ENCODE results near the gene ZNF654.
"Not testable (repeated sequence)": the region's sequence is repeated elsewhere in the genome, so short reads cannot be mapped to it uniquely, and the experiment has no call there.

The ZNF654 gene

DNA sequence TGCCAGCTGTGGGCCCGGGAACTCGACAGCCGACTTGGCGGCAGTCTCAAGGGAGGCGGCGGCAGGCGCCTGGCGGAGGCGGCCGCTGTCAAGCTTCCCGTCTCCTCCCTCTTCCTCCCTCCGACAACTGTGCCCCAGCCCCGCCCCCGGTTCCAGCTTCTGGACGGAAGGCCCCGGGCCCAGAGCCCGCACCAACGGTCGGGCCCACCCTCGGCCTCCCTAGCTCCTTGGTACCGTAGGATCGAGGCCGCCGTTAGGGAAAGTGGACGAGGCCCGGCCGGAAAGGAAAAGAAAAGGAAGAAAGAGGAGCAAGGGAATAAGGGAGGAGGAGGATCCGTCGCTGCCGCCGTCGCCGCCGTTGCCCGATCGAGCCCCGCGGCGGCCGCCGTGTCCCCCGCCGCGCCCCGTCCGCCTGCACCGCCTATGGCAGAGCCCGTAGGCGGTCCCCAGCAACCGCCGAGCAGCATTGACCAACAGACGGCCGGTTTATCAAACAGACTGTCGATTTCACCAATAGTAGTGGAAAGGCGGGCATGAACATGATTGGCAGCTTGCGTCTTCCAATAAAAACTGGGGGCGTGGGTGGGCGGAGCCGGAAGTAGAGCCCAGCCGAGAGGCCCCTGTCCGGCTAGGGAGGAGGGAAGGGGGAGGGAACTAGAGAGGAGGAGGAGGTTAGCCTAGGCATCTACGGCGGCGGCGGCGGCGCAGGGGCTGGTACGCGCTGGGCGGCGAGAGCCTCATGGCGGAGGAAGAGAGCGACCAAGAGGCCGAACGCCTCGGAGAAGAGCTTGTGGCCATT, at the start of gene ZNF654, which contains the start of gene CGGBP1:
Gene ZNF654 (plus strand): TSS at position 675 of the 799 bp plus-strand sequence. CDS start 65 bp downstream, at position 740.
Gene CGGBP1 (minus strand): TSS at position 425 of the 799 bp plus-strand sequence. CDS start 3,029 bp downstream, outside the sequence.
- peak; percentile 94 for DNase-seq (ENCODE audit: low spot score)

DNA sequence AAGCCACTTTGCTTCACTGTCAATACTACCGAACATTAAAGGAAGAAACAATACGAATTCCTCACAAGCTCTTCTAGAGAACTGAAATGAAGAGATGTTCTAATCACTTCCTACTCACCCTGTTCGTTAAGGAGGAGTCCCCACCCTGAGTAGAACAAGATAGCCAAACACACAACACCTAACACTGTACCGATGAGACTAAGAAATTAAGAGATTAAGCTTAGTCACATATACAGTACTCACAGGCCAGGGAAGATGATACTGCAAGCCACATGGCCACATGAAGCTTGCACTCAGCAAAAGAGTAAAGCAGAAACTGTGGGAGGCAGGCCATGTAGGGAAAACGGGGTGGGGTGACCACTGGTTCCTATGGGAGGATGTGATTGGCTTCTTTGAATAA, 48.2 kb upstream of the ZNF654 start:
- DNase-seq (ENCODE audit: low spot score), result no peak

DNA sequence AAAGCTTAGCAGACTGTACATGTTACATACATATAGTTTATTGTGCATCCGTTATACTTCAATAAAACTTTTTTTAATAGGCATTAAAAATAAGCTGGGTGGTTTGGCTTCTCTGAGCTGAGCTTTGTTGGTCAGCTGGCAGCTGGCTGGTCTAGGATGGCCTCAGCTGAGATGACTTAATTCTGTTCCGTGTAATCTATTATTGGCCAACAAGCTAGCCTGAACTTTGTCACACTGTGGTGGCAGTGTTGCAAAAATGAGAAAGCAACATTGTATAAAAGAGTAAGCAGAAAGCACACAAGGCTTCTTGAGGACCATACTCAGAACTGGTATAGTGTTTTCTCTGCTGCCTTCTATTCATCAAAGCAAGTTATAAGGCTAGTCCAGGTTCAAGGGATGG, 45.5 kb upstream of the ZNF654 start:
- no peak for DNase-seq (ENCODE audit: low spot score)

DNA sequence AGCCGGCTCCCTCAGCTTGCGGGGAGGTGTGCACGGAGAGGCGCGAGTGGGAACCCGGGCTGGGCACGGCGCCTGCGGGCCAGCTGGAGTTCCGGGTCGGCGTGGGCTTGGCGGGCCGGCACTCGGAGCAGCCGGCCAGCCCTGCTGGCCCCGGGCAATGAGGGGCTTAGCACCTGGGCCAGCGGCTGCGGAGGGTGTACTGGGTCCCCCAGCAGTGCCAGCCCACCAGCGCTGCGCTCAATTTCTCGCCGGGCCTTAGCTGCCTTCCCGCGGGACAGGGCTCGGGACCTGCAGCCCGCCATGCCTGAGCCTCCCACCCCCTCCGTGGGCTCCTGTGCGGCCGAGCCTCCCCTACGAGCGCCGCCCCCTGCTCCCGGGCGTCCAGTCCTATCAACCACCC, 43.4 kb upstream of the ZNF654 start:
- not testable (repeated sequence) for DNase-seq (ENCODE audit: low spot score)

DNA sequence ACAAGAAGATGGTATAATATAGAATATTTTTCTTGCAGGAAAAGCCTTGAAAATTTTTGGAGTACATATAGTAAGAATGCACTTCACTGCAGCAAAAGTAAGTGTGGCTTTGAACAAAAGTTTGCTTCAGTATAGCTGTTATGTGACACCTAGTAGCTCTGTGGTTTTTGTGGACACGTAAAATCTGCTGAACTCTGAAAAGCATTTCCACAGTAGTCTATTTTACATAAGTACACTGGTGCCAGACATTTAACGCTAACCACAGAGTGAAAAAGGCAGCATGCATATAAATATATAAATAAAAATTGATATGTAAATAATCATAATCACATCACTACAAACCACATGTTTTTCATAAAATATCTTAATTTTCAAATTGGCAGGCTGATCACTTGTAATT, 40.0 kb upstream of the ZNF654 start:
- no peak for DNase-seq (ENCODE audit: low spot score)

DNA sequence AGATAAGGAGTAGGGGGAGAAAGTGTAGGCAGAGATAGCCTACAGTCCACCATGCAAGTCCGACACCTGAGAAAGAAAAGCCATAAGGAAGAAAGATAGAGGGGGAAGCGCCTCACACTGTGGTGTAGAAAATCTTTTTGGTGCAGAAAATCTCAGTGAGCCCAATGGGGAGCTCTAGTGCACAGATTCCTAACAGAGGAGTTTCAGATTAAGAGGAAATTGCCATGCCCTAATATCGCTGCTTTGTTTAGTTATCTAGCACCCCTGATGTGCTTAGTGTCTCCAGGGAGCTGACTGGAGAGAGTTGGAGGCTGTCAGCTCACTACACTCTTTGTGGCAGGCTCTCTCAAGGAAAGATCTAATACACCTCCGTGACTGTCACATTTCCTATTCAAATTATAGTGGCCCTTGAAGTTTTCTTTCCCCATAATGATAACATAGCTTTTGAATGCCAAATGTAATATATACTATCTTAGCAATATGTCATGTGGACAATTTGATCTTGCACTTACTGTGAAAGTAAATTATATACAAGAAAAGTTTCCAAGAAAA, 34.0 kb upstream of the ZNF654 start:
- no peak for DNase-seq (ENCODE audit: low spot score)

DNA sequence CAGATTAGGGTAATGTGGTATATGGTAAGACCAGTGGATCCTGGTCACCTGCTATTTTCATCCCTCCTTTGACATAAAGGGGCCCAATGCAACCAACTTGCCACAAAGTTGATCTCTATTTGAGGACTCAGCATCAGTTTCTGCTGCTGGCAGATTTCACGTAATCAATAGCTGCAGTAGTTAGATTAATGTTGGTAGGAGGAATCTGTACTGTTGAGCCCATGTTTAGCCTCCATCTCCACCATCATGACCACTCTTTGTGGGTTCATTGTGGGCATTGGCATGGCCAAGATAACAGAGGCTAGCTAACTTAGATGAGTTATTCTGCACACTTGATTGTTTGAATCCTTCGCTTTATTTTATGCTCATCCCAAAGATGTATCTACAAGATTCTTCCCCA, 30.2 kb upstream of the ZNF654 start:
- no peak for DNase-seq (ENCODE audit: low spot score)

DNA sequence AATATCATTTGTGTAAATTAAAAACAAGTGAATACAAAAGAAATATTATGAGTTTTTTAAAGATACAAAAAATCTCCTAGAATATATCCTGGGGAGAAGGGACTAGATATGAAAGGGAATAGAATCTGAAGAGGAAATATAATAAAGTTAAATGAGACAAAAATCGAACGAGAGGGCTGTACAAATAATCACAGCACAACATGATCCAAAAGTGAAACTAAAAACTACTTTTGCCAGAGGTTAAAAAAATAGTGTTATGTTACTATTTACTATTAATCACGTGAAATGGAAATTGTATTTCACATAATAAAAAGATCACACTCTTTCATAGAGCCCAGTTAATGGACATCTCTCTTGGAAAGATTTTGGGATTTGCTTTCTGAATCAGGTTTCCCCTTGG, 28.8 kb upstream of the ZNF654 start:
- DNase-seq (ENCODE audit: low spot score), result no peak

DNA sequence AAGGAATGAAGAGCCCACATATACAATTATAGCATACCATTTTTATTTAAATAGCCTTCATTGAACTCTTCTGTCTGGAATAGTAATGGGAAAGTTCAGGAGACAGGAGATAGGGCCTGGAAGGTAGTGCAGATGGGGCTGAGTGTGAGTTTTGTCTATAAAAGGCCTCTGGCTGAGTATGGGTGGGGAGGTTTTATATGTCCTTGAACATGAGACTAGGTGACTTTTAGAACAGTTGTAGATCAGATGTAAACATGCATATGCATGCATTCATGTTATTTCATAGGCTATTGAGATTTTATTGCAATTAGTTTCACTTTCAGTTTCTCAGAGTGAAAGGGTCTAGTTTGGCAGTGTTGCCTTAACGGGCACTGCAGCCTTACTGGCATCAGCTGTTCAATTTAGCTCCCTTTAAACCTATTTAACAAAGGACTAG, 27.4 kb upstream of the ZNF654 start:
- peak; percentile 46 for DNase-seq (ENCODE audit: low spot score)

DNA sequence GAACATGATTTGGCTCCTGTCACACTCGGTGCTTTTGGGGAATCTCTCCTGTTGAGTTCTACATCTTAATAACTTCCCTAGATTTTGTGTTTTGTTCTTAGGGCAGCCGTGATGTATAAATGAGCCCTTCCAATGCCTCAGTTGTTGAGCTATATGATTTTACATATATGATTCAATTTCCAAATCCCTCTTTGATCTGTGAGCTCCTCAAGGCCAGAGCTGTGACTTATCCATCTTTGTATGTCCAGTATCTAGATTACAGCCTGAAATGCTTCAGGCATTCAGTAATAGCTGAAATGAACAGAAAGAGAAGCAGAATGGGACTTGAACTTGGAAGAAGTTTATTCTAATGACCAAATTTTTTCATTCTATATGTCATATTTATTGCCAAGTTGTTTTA, 26.8 kb upstream of the ZNF654 start:
- DNase-seq (ENCODE audit: low spot score), result no peak

DNA sequence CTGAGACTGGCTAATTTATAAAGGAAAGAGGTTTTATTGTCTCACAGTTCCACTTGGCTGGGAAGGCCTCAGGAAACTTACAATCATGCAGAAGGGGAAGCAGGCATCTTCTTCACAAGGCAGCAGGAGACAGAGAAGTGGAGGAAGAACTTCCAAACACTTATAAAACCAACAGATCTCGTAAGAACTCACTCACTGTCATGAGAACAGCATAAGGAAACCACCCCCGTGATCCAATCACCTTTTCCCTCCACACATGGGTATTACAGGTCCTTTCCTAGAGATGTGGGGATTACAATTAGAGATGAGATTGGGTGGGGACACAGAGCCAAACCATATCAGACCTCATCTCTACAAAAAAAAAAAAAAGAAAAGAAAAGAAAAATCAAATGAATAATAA, 26.0 kb upstream of the ZNF654 start:
- no peak for DNase-seq (ENCODE audit: low spot score)

DNA sequence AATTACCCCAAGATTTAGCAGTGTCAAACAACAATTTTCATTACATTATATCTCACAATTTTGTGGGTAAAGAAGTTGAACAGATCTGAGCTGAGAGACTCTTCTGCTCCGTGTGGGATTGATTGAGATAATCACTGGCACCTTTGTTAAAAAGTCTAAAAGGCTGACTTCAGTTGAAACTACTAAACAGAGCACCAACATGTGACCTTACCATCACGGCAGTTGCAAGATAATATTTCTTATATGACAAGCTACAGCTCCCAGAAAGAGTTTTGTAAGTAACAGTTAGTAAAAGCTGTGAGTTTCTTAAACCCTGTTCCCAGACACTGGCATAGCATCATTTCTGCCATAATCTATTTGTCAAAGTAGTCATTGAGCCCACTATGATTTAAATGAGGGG, 25.2 kb upstream of the ZNF654 start:
- DNase-seq (ENCODE audit: low spot score), result no peak

DNA sequence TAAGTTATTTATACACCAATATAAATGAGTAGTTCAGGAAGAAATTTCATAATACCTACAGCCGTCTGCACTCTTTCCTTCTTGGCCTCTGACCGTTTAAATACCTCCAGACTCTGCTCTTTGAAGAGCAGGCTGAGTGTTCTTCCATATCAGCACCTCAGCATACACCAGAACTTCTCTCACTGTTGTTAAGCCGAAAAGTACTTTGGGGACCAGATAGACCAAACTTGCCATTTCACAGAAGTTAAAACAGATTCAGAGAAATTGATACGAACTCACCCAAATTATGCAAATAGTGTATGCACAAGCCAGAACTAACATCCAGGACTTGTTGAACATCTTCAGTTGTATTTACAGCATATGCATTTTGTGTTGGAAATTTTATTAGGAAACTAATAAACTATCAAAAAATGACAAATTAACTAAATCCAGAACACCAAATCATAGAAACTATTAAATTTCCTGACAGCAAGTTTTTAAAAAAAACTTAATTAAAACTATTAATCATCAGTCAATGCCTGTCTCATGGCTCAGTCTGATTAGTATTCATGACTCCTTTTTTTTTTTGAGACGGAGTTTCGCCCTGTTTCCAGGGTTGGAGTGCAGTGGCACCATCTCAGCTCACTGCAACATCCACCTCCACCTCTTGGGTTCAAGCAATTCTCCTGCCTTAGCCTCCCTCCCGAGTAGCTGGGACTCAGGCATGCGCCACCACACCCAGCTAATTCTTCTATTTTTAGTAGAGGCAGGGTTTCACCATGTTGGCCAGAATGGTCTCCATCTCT, 24.4 kb upstream of the ZNF654 start:
- no peak for DNase-seq (ENCODE audit: low spot score)

DNA sequence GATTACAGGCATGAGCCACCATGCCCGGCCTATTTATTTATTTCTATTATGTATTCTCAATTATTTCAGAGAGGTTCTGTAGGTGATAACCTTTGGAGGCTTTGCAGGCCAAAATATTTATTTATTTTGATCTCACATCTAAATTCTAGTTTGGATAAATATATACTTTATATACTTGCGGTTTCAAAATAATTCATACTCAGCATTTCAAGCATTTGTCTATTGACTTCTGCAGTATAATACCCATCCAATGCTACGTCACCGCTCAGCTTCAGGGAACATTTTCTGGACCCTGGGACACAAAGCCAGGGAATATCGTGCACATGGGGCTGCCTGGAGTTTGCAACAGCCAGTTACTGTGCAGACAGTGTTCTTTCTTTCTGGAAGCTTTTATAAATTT, 22.8 kb upstream of the ZNF654 start:
- DNase-seq (ENCODE audit: low spot score), result no peak

DNA sequence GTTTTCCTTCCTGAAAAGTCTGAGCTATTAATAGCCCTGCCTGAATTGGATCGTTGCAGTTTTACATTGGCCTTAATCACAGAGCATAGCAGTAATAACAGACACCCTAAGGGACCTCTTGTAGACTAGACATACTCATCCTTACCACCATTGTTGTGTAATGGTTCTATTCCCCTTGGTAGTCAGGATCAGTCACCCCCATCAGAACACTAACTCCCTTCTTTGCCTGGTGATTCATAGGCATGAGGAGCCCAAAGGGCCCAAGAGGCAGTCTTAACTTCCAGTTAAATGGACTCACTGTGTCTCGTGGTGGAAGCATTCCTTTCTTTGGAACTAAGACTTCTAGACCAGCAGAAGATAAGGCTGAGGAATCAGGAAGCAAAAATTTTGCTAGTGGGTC, 20.5 kb upstream of the ZNF654 start:
- no peak for DNase-seq (ENCODE audit: low spot score)

DNA sequence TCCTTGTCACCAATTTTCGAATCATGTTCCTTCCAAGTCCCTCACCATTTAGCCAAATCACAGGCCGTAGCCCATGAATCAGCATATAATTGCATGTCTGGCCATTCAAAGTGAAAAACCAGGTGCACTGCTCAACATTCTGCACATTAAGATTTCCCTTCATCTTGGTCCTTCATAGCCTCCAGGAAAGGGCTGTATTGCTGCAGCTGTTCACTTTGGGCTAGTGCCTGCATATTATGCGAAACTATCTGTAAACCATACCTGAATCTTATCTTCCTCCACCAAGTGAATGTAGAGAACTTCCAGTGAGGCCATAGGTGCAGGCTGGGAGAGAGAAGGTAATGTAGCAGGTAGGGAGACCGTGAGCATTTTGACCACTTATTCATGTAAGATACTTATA, 18.5 kb upstream of the ZNF654 start:
- no peak for DNase-seq (ENCODE audit: low spot score)

DNA sequence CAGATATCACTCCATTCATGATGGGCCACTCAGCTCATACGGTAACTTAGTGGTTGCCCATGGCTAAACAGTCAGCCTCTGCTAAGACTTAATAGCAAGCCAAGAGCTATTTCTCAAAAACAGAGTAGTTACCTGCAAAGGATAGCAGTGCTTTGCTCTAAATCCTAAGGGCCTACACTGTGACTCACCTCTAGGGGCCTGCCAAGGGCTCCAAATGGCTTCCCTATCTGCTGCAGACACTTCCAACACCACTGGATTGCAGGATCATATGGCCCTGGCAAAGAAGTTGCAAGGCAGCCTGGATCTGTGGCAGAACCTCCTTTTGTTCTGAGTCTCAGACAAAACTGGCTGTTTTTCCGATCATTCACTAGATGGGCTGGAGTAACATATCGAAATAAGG, 18.1 kb upstream of the ZNF654 start:
- no peak for DNase-seq (ENCODE audit: low spot score)

DNA sequence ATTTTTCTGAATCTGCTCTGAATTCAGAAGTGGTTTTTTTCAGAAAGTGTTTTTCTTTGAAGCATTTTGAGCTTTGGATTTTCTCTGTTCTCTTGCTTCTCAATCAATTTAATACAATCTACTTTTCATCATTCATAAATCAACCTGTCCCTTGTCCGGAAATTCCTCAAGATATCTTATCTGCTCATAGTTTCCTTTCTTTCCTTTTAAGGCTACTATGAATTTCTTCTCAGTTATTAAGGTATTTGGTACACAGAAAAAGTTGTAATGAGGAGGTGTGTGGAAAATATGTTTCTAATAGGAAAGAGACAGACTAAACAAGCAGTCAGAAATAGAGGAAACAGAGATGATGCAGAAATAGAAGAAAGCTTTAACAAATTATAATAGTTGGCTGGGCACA, 14.6 kb upstream of the ZNF654 start:
- DNase-seq (ENCODE audit: low spot score), result no peak

DNA sequence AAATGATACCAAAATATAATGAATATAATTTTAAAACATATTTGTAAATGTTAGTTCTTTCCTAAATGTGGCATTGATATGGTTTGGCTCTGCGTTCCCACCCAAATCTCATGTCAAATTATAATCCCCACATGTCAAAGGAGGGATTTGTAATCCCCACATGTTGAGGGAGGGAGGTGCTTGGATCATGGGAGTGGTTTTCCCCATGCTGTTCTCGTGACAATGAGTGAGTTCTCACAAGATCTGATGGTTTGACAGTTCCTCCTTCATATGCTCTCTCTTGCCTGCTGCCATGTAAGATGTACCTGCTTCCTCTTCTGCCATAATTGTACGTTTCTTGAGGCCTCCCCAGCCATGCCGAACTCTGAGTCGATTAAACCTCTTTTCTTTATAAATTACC, 12.3 kb upstream of the ZNF654 start:
- no peak for DNase-seq (ENCODE audit: low spot score)

DNA sequence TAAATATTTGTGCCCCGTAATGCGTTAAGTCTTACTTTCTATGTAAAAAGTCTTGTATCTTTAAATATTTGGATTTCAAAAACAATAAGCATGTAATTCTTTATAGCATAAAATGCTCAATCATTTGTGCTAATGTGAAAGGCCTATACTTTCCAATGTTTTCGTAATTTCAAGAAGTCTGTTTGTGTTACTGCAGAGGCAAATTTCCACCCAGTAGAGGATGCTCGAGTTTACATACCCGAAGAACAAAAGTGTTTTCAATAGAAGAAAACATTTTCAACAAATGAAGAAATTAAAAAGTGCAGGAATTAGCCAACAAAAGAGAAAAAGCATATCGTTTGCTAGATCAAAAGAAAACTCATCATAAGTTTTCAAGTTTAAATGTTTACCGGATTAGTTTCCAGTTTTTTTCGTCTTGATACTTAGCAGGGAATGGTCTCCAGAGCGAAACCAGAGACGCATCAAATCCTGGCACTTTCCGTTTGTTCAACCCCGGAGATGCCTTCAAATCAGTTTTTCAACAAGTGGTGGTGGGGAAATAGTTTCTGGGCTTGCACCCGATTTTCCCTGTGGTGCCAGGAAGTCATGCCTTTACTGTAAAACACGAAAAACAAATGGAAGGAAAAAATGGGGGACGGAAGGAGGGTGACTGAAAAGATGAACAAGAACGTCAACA, 1.3 kb upstream of the ZNF654 start:
- peak; percentile 14 for DNase-seq (ENCODE audit: low spot score)

DNA sequence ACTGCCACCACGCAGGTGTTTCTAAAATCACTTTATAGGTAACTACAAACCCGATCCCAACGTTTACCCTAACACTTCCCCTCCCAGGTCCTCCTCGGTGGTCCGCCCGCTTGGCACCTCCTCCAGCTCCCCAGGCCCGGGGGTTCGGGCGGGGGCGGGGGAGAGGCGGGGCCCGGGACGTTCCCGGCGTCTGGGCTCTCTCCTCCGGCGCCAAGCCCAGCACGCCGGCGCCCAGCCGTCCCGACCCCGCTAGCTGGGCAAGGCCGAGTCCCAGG, 812 bp upstream of the ZNF654 start:
- no peak for DNase-seq (ENCODE audit: low spot score)

DNA sequence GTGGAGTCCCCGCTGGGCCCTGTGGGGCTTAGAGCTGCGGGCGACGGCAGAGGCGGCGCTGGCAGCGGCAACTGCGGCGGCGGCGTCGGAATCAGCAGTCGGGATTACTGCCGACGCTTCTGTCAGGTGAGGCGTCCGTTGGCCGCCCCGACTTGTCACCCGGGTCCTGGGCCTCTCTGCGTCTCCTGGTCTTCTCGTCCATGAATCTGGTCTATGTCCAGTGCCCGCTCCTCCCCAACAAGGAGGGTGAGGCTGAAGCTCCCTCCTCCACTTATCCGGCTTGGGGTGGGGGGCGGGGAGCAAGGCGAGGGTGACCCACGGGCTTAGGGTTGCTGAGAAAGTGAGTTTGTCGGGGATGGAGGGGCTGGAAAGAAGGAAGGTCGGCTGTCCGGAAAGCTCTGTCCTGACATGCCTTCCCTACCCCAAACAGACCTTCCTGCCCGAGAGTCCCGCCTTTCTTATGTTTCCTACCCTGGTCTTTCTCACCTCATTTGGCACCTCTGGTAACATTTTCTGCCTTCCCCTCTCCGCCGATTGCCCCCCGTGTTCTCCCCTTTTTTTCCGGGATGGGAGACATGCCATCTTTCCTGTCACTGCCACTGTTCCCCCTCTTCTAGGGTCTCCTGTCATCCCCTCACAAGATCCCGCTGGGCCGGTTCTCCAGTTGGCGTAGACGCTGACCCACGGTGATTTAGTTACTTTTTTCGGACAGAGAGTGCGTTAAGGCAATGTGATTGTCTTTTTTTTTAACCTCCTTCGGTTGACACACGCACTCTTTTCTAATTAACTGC, 520 bp downstream of the ZNF654 start:
- DNase-seq (ENCODE audit: low spot score), result peak; percentile 13

Data from NAMALWA (cell line).